Right atrium auricular region (tissue), 2 donors: ENCODE measurements around the gene CDKAL1. TPM values are rescaled to one million over a fixed set of nuclear protein-coding genes. Genes with fewer than 3 reads are reported as not detected.

ENCODE experiments used
- DNase-seq: peaks from one replicate; pipeline ENCODE4 v3.0.0-alpha.2; 2019; ENCODE audit warnings: low spot score
- H3K27ac ChIP-seq, 2 donors: fragments of 200-600 bp; sonication (generic); 1 replicate in 1 of 2; 2 replicates in 1 of 2; pipeline ENCODE4 v1.5.1; 2016 to 2019
- H3K27me3 ChIP-seq, 2 donors: fragments of 200-600 bp; sonication (generic); one replicate each; pipeline versions ENCODE4 v1.5.1 to v1.6.0; 2017 to 2019
- H3K36me3 ChIP-seq: fragments of 200-600 bp; sonication (generic); one replicate; pipeline ENCODE4 v1.5.1; 2016
- H3K4me1 ChIP-seq, 2 donors: fragments of 200-600 bp; sonication (generic); one replicate each; pipeline versions ENCODE4 v1.5.1 to v1.6.0; 2017 to 2019
- H3K4me3 ChIP-seq, 2 donors: fragments of 200-600 bp; sonication (generic); 1 replicate in 1 of 2; 2 replicates in 1 of 2; pipeline ENCODE4 v1.5.1; 2017 to 2019; ENCODE audit warnings: mild to moderate bottlenecking in 1 of 2, moderate library complexity in 1 of 2
- H3K9me3 ChIP-seq, 2 donors: fragments of 200-600 bp; sonication (generic); one replicate each; pipeline ENCODE4 v1.5.1; 2019
- total RNA-seq, 2 donors: library from RNA; depleted of rRNA; stranded (reverse); fragments of >200 nt; gene quantifications; one replicate each; pipeline ENCODE4 v1.1.0, GENCODE V29; 2016
- TF ChIP-seq, protein P1 (sequence below), 2 donors: fragments of 200-600 bp; sonication (generic); IDR thresholded peaks; one replicate each; pipeline ENCODE4 v1.5.1; 2019; ENCODE audit warnings: antibody characterized with exemption in 2 of 2

The CDKAL1 gene
- total RNA-seq, 2 donors from 2014 or later, result 8.8 to 10.5 TPM

DNA sequence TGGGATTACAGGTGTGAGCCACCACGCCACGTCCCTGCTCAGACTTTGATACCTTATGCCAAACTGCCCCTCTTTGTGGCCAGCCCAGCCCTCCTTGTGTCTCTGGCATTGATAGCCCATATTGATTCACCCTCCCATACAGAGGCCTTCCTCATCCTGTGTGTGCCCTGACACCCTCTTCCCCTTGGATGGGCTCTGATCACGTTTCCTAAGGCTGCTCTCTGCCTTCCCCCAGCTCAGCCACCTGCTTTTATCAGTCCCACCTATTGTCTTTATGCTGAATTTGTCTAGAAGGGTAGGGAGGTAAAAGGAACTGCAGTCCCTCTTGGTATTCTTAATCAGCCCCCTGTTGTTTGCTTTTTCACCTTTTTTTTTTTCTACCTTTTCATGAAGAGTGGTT is 95.9 kb downstream of the CDKAL1 start:
- H3K9me3 ChIP-seq, result no peaks in the 10 kb centered on the region
- TF ChIP-seq, protein P1, sequence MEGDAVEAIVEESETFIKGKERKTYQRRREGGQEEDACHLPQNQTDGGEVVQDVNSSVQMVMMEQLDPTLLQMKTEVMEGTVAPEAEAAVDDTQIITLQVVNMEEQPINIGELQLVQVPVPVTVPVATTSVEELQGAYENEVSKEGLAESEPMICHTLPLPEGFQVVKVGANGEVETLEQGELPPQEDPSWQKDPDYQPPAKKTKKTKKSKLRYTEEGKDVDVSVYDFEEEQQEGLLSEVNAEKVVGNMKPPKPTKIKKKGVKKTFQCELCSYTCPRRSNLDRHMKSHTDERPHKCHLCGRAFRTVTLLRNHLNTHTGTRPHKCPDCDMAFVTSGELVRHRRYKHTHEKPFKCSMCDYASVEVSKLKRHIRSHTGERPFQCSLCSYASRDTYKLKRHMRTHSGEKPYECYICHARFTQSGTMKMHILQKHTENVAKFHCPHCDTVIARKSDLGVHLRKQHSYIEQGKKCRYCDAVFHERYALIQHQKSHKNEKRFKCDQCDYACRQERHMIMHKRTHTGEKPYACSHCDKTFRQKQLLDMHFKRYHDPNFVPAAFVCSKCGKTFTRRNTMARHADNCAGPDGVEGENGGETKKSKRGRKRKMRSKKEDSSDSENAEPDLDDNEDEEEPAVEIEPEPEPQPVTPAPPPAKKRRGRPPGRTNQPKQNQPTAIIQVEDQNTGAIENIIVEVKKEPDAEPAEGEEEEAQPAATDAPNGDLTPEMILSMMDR (IDR thresholded peaks at IDR 0.05), result no peak

DNA sequence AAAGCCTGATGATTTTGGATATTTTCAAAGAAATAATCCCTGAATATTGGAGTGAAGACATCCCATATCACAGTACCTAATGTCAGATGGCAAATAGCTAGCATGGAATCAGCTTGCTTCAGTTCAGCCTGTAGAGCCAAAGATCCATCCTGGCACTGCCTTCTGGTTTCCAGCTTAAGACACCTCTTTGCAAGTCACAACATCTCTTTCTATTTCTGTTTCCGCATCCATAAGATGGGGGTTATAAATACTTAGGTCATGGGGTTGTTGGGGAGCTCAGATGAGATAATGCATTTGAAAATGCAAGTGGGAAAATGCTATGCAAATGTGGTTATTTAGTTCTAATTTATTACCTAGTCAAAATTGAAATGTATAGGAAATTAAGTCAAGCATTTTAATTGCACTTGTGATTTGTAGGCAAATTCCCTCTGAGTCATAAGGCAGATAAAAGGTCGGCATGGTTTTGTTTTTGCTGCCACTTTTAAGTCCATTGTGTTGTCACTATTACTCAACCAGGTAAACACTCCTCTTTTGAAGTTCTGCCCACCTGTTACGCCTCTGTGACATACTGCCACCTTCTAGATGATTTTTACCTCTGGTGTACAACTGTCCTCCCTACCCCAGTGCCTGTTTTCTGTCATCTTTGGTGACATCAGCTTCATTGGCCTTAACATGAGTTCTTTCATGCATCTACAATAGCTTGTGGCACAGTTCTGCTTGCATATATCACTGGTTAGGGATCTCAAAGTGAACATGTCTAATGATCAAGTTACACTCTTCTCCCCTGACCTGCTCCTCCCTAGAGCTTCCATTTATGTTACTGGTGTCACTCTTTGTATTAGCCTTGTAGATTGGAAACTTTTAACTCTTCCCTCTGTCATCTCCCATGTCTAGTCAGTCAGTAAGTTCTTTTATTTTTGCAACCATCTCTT is 96.6 kb downstream of the CDKAL1 start:
- TF ChIP-seq, protein P1 (IDR thresholded peaks at IDR 0.05), result no peak
- H3K27ac ChIP-seq, result no peak overlapping the region

More for the DNA sequence above, 95.9 kb downstream of the CDKAL1 start:
- H3K27me3 ChIP-seq, result no peaks in the 10 kb centered on the region
- no peaks in the 10 kb centered on the region for H3K36me3 ChIP-seq
- H3K27ac ChIP-seq, result no peak overlapping the region
- H3K4me1 ChIP-seq, result peaks cover 0 to 4% of the 10 kb centered on the region in 2 donors
- no peak overlapping the region for H3K4me3 ChIP-seq
- no peak for DNase-seq

DNA sequence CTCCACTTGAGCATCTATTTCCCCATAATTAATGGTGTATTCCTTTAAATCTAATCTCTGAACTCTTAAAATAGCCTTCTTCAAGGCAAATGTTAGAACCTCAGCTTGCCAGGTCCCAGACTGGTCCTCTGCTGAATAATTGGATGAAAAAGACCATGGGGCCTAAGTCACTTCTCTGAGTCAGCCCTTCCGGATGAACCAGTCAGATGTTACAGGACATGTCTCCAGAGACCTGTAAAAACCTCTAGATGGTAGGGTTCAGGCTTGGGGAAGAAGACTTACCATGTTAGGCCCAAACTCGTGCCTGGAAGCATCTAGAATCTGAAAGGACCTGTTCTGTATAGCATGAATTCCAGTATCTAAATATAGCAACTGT is 97.3 kb downstream of the CDKAL1 start:
- TF ChIP-seq, protein P1 (IDR thresholded peaks at IDR 0.05), result no peak
- Histone ChIP-seq H3K27ac (no peak overlapping the region), H3K36me3 (no peaks in the 10 kb centered on the region), H3K9me3 (no peaks in the 10 kb centered on the region), H3K4me1 (peaks cover 0 to 4% of the 10 kb centered on the region in 2 donors), H3K4me3 (no peak overlapping the region), H3K27me3 (no peaks in the 10 kb centered on the region)
- no peak for DNase-seq

More for the DNA sequence above, 96.6 kb downstream of the CDKAL1 start:
- Histone ChIP-seq H3K9me3 (no peaks in the 10 kb centered on the region), H3K4me3 (no peak overlapping the region), H3K4me1 (peaks cover 0 to 4% of the 10 kb centered on the region in 2 donors), H3K27me3 (no peaks in the 10 kb centered on the region), H3K36me3 (no peaks in the 10 kb centered on the region)
- DNase-seq, result no peak

DNA sequence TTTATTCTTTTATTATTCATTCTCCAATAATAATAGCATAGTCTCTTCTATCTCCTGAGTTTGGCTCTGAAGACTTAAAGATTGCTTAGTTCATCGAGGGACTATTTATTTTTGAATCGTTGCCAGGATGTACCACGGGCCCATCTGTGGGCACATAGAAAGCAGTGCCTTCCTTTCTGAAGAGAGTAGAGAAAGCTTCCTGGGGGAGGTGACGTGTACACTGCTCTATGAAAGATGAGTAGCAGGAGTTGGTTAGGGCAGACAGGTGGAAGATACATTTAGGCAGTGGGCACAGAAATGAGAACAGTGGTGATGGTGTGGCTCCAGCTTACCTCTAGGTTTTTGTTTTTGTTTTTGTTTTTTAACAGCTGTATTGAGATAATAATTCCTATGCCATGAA is 98.4 kb downstream of the CDKAL1 start:
- Histone ChIP-seq H3K4me3 (no peak overlapping the region), H3K36me3 (no peaks in the 10 kb centered on the region), H3K4me1 (peaks cover 0 to 4% of the 10 kb centered on the region in 2 donors), H3K27ac (no peak overlapping the region), H3K27me3 (no peaks in the 10 kb centered on the region), H3K9me3 (no peaks in the 10 kb centered on the region)
- TF ChIP-seq, protein P1 (IDR thresholded peaks at IDR 0.05), result no peak
- no peak for DNase-seq

DNA sequence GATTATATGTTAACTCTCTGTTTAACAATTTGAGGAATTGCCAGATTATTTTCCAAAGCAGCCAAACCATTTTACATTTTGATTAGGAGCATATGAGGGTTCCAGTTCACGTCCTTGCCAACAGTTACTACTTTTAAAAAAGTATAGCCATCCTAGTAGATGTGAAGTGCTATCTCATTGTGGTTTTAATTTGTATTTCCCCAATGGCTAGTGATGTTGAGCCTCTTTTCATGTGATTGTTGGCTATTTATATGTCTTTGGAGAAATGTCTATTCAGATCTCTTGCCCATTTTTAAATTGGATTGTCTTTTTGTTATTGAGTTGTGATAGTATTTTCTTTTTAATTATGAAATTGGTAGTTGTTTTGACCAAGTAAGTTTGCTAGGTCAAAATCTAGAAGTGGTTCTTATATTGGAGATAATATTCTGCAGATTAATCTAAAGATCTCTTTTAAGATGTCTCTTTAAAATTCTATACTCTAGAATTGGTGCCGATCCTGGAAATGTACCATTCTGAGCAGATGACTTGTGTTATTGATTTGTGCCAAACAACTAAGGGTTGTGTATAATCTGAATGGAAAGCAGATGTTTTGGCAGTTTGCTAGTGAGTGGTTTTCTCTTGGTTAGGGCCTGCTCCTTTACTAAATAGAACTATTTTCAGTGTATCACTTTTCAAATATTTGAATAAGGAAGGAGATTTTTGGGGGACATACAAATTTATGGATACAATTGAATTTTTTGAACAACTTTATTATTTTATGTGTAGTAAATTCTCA is 99.5 kb downstream of the CDKAL1 start:
- no peak overlapping the region for H3K4me3 ChIP-seq

More for the DNA sequence above, 99.5 kb downstream of the CDKAL1 start:
- Histone ChIP-seq H3K27me3 (no peaks in the 10 kb centered on the region), H3K9me3 (no peaks in the 10 kb centered on the region), H3K27ac (no peak overlapping the region), H3K36me3 (no peaks in the 10 kb centered on the region), H3K4me1 (peaks cover 0 to 4% of the 10 kb centered on the region in 2 donors)
- TF ChIP-seq, protein P1 (IDR thresholded peaks at IDR 0.05), result no peak
- no peak for DNase-seq
